HG03342 (cell line): ENCODE data around the gene MED12L.
A peak's percentile ranks its signal among the peaks of the same experiment; 100 is the strongest.

Source experiments
- ATAC-seq: cut with Tn5 transposase; IDR thresholded peaks from one replicate; pipeline ENCODE4 v1.9.1; 2021; ENCODE audit warnings: mild to moderate bottlenecking, moderate library complexity; ENCODE audit not compliant: unreplicated experiment

Gene MED12L

GRCh38 chr3:151315846-151316245, 230.4 kb downstream of the MED12L start:
- ATAC-seq = no peak

DNA sequence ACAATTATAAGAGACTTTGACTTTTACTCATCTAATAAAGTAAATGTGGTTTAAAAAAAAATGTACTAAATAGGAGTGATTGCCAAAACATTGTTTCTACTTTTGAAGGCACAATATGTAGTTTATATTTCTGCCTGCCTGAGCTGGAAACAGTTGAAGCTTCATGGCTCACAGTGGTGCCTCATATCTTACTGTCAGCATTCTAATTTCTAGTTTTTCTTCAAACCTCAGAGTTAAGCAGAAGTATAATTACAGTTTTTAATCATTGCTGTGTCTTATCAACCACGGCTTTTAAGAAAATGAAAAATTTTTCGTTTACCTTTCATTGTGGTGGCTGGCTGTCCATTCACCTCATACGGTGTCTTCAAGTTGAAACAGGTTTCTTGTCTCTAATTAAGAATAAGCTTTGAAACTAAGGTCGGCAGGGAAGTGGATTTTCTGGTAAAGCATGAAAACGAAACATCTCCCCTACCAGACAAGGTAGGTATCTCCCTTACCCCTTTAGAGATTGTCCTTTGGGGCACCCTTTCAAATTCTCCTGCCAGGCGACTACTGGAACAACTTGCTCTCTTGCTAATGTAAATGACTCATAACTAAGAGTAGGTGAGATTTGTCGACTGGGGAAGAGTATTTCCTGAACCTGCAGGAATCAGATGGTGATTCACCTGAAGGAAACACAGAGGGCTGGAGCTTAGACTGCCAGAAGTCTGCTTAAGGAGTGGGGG, 231.0 kb downstream of the MED12L start, which contains the start of gene GPR87:
Gene GPR87 (minus strand): TSS at position 554 of the 725 bp plus-strand sequence. CDS start 16,720 bp downstream, outside the sequence.
- ATAC-seq = no peak

- ATAC-seq = no peak
These were observed 232.8 kb downstream of the MED12L start for GRCh38 chr3:151318313-151318712.

- ATAC-seq = no peak
These were observed 233.5 kb downstream of the MED12L start for GRCh38 chr3:151318991-151319390.

- no peak for ATAC-seq
These were observed 234.2 kb downstream of the MED12L start for GRCh38 chr3:151319628-151320027.

DNA sequence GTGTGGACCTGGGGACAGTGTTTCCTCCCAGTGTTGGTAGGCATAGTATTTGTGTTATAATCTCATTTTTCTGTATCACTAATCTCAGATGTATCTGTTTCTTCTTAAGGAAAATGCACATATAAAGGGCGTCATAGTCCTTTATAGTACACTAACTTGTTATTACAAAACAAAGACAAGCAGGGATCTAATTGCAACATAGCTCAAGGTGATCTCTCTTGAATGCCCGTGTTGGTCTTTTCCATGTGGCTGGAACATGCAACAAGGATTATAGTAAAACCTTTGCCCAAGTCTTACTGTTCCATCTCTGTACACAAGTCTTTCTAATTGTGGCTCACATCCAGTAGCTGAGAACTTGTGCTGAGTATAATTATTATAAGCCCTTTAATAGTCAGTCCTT, 234.7 kb downstream of the MED12L start:
- no peak for ATAC-seq

- no peak for ATAC-seq
These were observed 236.1 kb downstream of the MED12L start for GRCh38 chr3:151321526-151321925.

DNA sequence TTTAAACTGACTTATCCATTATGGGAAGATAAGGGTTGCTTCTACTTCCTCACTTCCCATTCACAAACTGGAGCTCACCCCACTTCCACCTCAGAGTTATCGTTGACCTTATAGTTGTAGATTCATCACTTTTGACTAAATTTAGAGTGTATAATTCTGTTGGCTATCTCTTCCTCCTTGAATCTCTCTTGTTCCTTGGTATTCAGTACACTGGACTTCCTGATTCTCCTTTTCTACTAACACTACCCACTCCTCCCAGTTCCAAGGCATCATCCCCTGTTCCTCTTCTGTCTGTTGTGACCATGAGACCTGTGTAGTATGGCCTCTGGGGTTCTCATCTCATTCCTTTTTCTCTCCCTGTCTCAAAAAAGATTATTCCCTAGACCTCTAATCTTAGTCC, 237.0 kb downstream of the MED12L start:
- no peak for ATAC-seq

DNA sequence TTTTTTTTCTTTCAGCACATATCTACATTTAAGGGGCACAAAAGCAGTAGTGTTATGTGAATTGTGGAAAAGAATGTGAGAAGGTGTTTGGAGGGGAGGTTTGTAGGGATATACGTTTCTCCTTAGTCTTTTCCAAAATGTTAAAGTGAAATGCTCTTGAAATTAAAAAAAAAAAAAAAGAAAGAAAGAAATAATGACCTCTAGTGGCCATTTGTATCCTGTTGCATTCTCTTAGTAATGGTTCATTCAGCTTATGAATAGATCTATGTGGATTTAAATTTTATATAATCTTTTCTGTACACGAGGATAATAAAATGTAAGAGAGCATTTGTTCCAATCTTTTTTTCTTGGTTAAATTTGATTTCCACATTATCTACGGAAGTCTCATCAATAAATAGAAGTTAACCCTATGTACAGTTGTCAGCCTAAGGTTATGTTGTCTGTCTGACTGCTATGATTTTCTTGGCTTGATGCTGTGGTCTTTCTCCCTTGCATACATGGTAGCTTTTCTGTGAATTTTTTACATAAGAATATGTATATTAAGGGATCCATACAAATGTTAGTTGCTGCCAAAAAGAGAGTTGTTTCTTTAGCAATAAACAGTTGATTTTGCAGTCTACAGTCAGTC, 242.2 kb downstream of the MED12L start:
- ATAC-seq = no peak

GRCh38 chr3:151328298-151328995, 243.0 kb downstream of the MED12L start:
- ATAC-seq = no peak

- no peak for ATAC-seq
These were observed 243.9 kb downstream of the MED12L start, which contains the start of gene P2RY13 for GRCh38 chr3:151329363-151329762. P2RY13 (minus strand) TSS chr3:151329549; CDS start chr3:151329528, 21 bp downstream.

- ATAC-seq = no peak
These were observed 244.9 kb downstream of the MED12L start for GRCh38 chr3:151330379-151330778.

GRCh38 chr3:151330899-151331298, 245.4 kb downstream of the MED12L start:
- no peak for ATAC-seq

- no peak for ATAC-seq
These were observed 246.2 kb downstream of the MED12L start for GRCh38 chr3:151331696-151332095.

GRCh38 chr3:151345859-151346258, 260.4 kb downstream of the MED12L start:
- no peak for ATAC-seq

GRCh38 chr3:151346292-151346691, 260.8 kb downstream of the MED12L start:
- ATAC-seq = no peak

DNA sequence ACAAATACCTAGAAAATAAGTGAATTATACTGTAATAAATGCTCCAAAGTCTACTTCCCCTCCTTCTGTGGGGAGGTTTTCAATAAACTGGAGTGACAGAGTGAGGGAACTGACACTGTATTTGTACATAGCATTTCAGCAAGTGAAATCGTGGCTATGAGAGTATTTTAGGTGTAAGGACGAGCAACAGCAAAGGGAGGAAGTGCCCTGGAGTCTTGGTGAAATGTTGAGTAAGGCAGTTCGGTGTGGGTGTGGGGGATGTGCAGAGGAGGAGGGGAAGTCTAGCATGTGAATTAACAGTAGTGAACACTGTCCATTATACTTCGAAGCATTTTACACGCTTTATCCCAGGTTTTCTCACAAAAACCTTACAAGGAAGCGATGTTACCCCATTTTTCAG, 262.0 kb downstream of the MED12L start:
- ATAC-seq = no peak

GRCh38 chr3:151350656-151351055, 265.2 kb downstream of the MED12L start:
- ATAC-seq = no peak

DNA sequence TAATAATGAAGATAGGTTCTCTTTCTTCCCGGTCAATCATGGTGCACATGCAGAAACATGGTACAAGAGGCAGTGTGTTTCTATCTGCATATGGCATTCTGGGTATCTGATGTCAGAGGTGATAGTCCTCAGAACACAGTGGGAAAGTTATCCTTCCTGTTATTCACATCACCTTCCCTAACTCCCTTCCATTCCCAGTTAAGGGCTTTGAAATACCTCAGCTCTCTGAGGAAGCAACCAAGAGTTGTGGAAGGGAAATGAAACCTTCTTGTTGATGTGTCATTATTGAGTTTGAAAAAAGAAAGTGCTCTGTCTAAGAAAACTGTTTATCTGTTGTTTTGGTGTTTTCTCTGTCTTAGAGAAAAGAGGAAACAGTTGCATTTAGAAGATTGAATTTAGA, 265.8 kb downstream of the MED12L start:
- ATAC-seq = peak; percentile 93

- peak; percentile 27 for ATAC-seq
These were observed 266.2 kb downstream of the MED12L start for GRCh38 chr3:151351648-151352047.

DNA sequence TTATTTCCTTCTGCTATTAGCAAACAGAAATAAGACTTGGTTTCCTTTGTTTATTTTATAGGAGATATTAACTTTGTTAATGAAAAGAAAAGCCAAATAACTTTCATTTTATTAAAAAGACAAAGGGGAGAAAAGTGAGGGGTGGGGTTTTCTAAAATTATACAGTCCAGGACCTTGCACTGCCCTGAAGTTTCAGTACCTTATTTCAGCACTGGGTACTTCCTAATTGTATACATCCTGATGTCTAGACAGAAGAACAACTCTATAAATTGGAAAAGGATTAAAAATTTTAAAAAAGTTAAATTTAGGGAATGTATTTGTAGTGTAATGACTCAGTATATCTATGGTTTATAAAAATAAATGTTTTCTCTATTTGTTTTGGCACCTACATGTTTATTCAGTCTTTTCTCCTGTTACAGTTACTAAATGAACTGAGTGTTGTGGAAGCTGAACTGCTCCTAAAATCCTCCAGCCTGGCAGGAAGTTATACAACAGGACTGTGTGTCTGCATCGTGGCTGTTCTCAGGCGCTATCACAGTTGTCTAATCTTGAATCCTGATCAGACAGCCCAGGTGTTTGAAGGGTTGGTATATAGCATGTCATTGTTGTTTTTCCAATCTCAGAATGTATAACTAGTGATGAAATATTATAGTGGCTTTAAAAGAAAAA, 271.5 kb downstream of the MED12L start:
- ATAC-seq = no peak
